OCI-LY1 (cell line): ENCODE data around the gene FGD3.
A peak's percentile ranks its signal among the peaks of the same experiment; 100 is the strongest.

Experiments used
- CTCF ChIP-seq: fragments of 200-600 bp; sonication (generic), shearing (Covaris generic); IDR thresholded peaks from 2 replicates; pipeline ENCODE4 v1.5.1; 2017; ENCODE audit warnings: mild to moderate bottlenecking, antibody characterized with exemption, low read length, moderate library complexity, mixed read lengths
- EZH2 ChIP-seq: fragments of 200-600 bp; sonication (generic), shearing (Covaris generic); IDR thresholded peaks from 2 replicates; pipeline ENCODE4 v1.8.0; 2017; ENCODE audit warnings: borderline replicate concordance, mixed run types, mild to moderate bottlenecking, antibody characterized with exemption, low read length, moderate library complexity, mixed read lengths

- peak; percentile 13; the same call in 1 of the 2 replicates for TF ChIP-seq CTCF
- no peak for TF ChIP-seq EZH2
These were observed 114.8 kb downstream of the FGD3 start for GRCh38 chr9:93061791-93062763.
